Spleen (tissue), 7 donors: ENCODE measurements around the gene SSPN.

ENCODE experiments used
- CTCF ChIP-seq, 11 experiments: fragments of 200-600 bp in 7 of 11; fragments of 450-650 bp in 4 of 11; sonication (generic) in 4 of 11; IDR thresholded peaks in 8 of 11; conservative IDR thresholded peaks in 3 of 11; 1 replicate in 7 of 11; 2 replicates in 4 of 11; pipeline versions ENCODE4 v1.4.0 to v1.8.0; 2016 to 2021; ENCODE audit warnings: antibody characterized with exemption in 11 of 11, inconsistent platforms in 4 of 11, mild to moderate bottlenecking in 1 of 11
- POLR2A ChIP-seq, 3 donors: fragments of 450-650 bp; IDR thresholded peaks; one replicate each; pipeline ENCODE4 v1.5.1; 2017; ENCODE audit warnings: antibody characterized with exemption in 3 of 3, mild to moderate bottlenecking in 1 of 3
- POLR2AphosphoS5 ChIP-seq, 3 donors: sonication (generic); formaldehyde crosslinking; IDR thresholded peaks; one replicate each; pipeline ENCODE4 v1.5.1; 2017; ENCODE audit warnings: antibody characterized with exemption in 3 of 3
- donor health status: DM: no; HTN: no; CAD: no; lungs with moderate emphysema.
- donor health status: DM: no; HTN: no; CAD: no.
- donor health status: DM: no; HTN: no; CAD: no.

GRCh38 chr12:26252946-26253345 lies 57.6 kb downstream of the SSPN start:
- TF ChIP-seq CTCF (IDR thresholded peaks at IDR 0.05 in 8 of 11, conservative IDR thresholded peaks at IDR 0.05 in 3 of 11), result no peak
- no peak for TF ChIP-seq POLR2A (IDR thresholded peaks at IDR 0.05)
- no peak for TF ChIP-seq POLR2AphosphoS5 (IDR thresholded peaks at IDR 0.05)
